ENCODE measurements around the gene RRP1.

DNA sequence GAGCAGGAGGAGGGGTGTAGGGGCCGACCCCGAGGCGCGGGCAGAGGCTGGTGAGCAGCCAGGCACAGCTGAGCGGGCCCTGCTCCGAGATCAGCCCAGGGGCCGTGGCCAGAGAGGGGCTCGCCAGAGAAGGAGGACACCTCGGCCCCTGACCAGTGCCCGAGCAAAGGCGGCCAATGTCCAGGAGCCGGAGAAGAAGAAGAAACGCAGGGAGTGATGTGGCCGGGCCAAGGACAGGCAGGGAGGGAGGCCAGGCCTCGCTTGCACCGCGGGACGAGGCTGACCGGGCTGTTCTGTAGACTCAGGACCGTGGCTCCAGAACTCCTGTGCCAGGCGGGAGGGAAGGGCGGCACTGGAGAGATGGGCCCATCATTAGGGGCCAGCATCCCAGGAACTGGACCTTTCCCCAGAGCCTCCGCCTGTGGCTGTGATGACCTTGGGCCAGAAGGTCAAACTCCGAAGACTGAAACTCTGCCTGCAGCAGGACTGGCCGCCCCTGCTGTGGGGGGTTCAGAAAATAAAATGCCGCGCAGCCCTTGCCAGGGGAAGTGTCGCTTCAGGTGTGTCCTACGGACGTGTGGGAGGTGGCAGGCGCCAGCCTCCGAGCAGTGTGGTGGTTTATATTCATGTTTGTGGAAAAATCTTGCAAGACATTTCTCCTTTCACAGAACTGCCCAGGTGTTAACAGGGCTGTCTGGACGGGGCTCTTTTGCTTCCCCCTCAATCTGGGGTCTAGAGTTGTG is 14.4 kb downstream of the RRP1 start:
- TF ChIP-seq DNMT1 (IDR thresholded peaks at IDR 0.05) (no peak), ZNF57 (CRISPR knock-in tag; IDR thresholded peaks at IDR 0.05) (no peak), FOXM1 (IDR thresholded peaks at IDR 0.05; ENCODE audit: low read depth) (no peak), FOXM1 (CRISPR knock-in tag; IDR thresholded peaks at IDR 0.05; ENCODE audit: low read depth) (no peak), GABPB1 (CRISPR knock-in tag; IDR thresholded peaks at IDR 0.05) (no peak), SMC3 (conservative IDR thresholded peaks at IDR 0.05; ENCODE audit: insufficient read depth, low read depth, low read length) (no peak), ZNF253 (CRISPR knock-in tag; conservative IDR thresholded peaks at IDR 0.05) (no peak), POLR2A (conservative IDR thresholded peaks at IDR 0.05) (peak; percentile 7; the same call in 1 of the 2 replicates), RUNX1 (IDR thresholded peaks at IDR 0.05; ENCODE audit: low read depth) (no peak), FOSL1 (tag; conservative IDR thresholded peaks at IDR 0.05) (no peak), L3MBTL2 (IDR thresholded peaks at IDR 0.05) (no peak)
- TF ChIP-seq, protein P1, sequence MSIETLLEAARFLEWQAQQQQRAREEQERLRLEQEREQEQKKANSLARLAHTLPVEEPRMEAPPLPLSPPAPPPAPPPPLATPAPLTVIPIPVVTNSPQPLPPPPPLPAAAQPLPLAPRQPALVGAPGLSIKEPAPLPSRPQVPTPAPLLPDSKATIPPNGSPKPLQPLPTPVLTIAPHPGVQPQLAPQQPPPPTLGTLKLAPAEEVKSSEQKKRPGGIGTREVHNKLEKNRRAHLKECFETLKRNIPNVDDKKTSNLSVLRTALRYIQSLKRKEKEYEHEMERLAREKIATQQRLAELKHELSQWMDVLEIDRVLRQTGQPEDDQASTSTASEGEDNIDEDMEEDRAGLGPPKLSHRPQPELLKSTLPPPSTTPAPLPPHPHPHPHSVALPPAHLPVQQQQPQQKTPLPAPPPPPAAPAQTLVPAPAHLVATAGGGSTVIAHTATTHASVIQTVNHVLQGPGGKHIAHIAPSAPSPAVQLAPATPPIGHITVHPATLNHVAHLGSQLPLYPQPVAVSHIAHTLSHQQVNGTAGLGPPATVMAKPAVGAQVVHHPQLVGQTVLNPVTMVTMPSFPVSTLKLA (conservative IDR thresholded peaks at IDR 0.05), result no peak
- TF ChIP-seq, protein P2, sequence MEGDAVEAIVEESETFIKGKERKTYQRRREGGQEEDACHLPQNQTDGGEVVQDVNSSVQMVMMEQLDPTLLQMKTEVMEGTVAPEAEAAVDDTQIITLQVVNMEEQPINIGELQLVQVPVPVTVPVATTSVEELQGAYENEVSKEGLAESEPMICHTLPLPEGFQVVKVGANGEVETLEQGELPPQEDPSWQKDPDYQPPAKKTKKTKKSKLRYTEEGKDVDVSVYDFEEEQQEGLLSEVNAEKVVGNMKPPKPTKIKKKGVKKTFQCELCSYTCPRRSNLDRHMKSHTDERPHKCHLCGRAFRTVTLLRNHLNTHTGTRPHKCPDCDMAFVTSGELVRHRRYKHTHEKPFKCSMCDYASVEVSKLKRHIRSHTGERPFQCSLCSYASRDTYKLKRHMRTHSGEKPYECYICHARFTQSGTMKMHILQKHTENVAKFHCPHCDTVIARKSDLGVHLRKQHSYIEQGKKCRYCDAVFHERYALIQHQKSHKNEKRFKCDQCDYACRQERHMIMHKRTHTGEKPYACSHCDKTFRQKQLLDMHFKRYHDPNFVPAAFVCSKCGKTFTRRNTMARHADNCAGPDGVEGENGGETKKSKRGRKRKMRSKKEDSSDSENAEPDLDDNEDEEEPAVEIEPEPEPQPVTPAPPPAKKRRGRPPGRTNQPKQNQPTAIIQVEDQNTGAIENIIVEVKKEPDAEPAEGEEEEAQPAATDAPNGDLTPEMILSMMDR (IDR thresholded peaks at IDR 0.05 in 2 of 3, conservative IDR thresholded peaks at IDR 0.05 in 1 of 3; ENCODE audit: insufficient read depth in 2 of 3, low read depth in 1 of 3, low read length in 3 of 3), result no peak

Measured in K562 (cell line).